SK-N-SH (cell line): ENCODE results near the gene TNS4. TPM values are rescaled to one million over a fixed set of nuclear protein-coding genes. Genes with fewer than 3 reads are reported as not detected.

Source experiments
- CTCF ChIA-PET: fragments of 300-600, 350-600 bp; formaldehyde crosslinking; extraction: SDS; loops from one replicate; lab custom pipeline; 2021; lab: Yijun Ruan, JAX
- POLR2A ChIA-PET: fragments of 350-600 bp; sonication (Branson Sonifier 250); formaldehyde crosslinking; extraction: SDS; loops from one replicate; lab custom pipeline; 2020; ENCODE audit warnings: antibody characterized with exemption, inconsistent platforms; lab: Yijun Ruan, JAX
- DNase-seq: peaks from one replicate; pipeline ENCODE4 v3.0.0; 2012
- H2AFZ ChIP-seq: fragments of 200-600 bp; sonication (generic); 2 replicates; pipeline ENCODE4 v1.8.1; 2016; ENCODE audit warnings: antibody characterized with exemption, mild to moderate bottlenecking, low read depth
- H3F3A ChIP-seq: fragments of 200-600 bp; sonication (generic); replicated peaks from 2 replicates; pipeline ENCODE3; 2016; ENCODE audit warnings: antibody characterized with exemption, mild to moderate bottlenecking; ENCODE audit not compliant: insufficient read depth
- H3K27ac ChIP-seq, 2 experiments: fragments of 200-500 bp in 1 of 2; fragments of 200-600 bp in 1 of 2; sonication (Bioruptor generic) in 1 of 2; sonication (generic), shearing (Covaris generic) in 1 of 2; 2 replicates each; pipeline versions ENCODE4 v1.5.1 to v1.6.1; 2014 to 2016; ENCODE audit warnings: low read depth in 2 of 2, inconsistent platforms in 1 of 2, low read length in 1 of 2, mild to moderate bottlenecking in 1 of 2, mixed read lengths in 1 of 2
- H3K27me3 ChIP-seq: fragments of 200-600 bp; sonication (generic), shearing (Covaris generic); 2 replicates; pipeline ENCODE4 v1.6.1; 2016; ENCODE audit warnings: mixed run types; ENCODE audit not compliant: insufficient read depth
- H3K36me3 ChIP-seq, 2 experiments: fragments of 200-500 bp in 1 of 2; fragments of 200-600 bp in 1 of 2; sonication (Bioruptor generic) in 1 of 2; sonication (generic) in 1 of 2; replicated peaks in 1 of 2; 2 replicates each; pipeline versions ENCODE3 to v1.5.1; 2014 to 2016; ENCODE audit warnings: low read length in 1 of 2, mild to moderate bottlenecking in 1 of 2; ENCODE audit not compliant: insufficient read depth in 2 of 2, control insufficient read depth in 1 of 2
- H3K4me1 ChIP-seq, 2 experiments: fragments of 200-500 bp in 1 of 2; fragments of 200-600 bp in 1 of 2; sonication (Bioruptor generic) in 1 of 2; sonication (generic), shearing (Covaris generic) in 1 of 2; 2 replicates each; pipeline versions ENCODE4 v1.5.1 to v1.6.1; 2014 to 2016; ENCODE audit warnings: low read depth in 1 of 2, low read length in 1 of 2, mixed run types in 1 of 2; ENCODE audit not compliant: insufficient read depth in 2 of 2, control insufficient read depth in 1 of 2
- H3K4me2 ChIP-seq: fragments of 200-600 bp; sonication (generic), shearing (Covaris generic); 2 replicates; pipeline ENCODE4 v1.6.1; 2017; ENCODE audit warnings: mixed run types
- H3K4me3 ChIP-seq, 2 experiments: fragments of 200-500 bp in 1 of 2; fragments of 200-600 bp in 1 of 2; sonication (Bioruptor generic) in 1 of 2; sonication (generic), shearing (Covaris generic) in 1 of 2; 2 replicates each; pipeline versions ENCODE4 v1.5.1 to v1.8.1; 2014 to 2016; ENCODE audit warnings: low read depth in 2 of 2, inconsistent platforms in 1 of 2, low read length in 1 of 2, mild to moderate bottlenecking in 1 of 2, mixed read lengths in 1 of 2, moderate library complexity in 1 of 2
- H3K79me2 ChIP-seq: fragments of 200-600 bp; sonication (generic); 2 replicates; pipeline ENCODE4 v1.8.1; 2017; ENCODE audit warnings: mild to moderate bottlenecking; ENCODE audit not compliant: insufficient read depth
- H3K9ac ChIP-seq: fragments of 200-600 bp; sonication (generic); 2 replicates; pipeline ENCODE4 v1.6.1; 2017; ENCODE audit warnings: mixed run types
- H3K9me2 ChIP-seq: fragments of 200-600 bp; sonication (generic); 2 replicates; pipeline ENCODE4 v1.6.1; 2017; ENCODE audit warnings: mixed run types
- H3K9me3 ChIP-seq: fragments of 200-600 bp; sonication (generic); 2 replicates; pipeline ENCODE4 v1.6.1; 2017; ENCODE audit warnings: mixed run types, mild to moderate bottlenecking, moderate library complexity
- H4K20me1 ChIP-seq: fragments of 200-600 bp; sonication (generic); 2 replicates; pipeline ENCODE4 v1.6.1; 2017; ENCODE audit warnings: mild to moderate bottlenecking, mixed run types; ENCODE audit not compliant: insufficient read depth
- ELF1 ChIP-seq: IDR thresholded peaks from 2 replicates; pipeline ENCODE4 v1.4.0; 2012
- FOSL2 ChIP-seq: IDR thresholded peaks from 2 replicates; pipeline ENCODE4 v1.4.0; 2012; ENCODE audit warnings: low read depth, mild to moderate bottlenecking, moderate library complexity, borderline replicate concordance
- FOXJ3 ChIP-seq: sonication (generic); formaldehyde crosslinking; IDR thresholded peaks from 2 replicates; pipeline ENCODE4 v1.5.1; 2020; ENCODE audit warnings: mild to moderate bottlenecking, missing genetic modification reagents
- GABPA ChIP-seq: IDR thresholded peaks from 2 replicates; pipeline ENCODE4 v1.4.0; 2012; ENCODE audit warnings: low read depth, mild to moderate bottlenecking
- GATA2 ChIP-seq: sonication (generic); formaldehyde crosslinking; IDR thresholded peaks from 2 replicates; pipeline ENCODE4 v1.5.0; 2020; ENCODE audit warnings: mild to moderate bottlenecking, missing genetic modification reagents
- IRF3 ChIP-seq: fragments of 150-350 bp; IDR thresholded peaks from 2 replicates; pipeline ENCODE4 v1.6.1; 2016; ENCODE audit warnings: mild to moderate bottlenecking, low read depth, low read length
- MXI1 ChIP-seq: IDR thresholded peaks from 2 replicates; pipeline ENCODE4 v1.6.1; 2012; ENCODE audit warnings: mild to moderate bottlenecking, low read depth, low read length, improper control_type of control experiment
- NRF1 ChIP-seq: IDR thresholded peaks from 2 replicates; pipeline ENCODE4 v1.6.1; 2012; ENCODE audit warnings: low read depth, mild to moderate bottlenecking, low read length
- PBX3 ChIP-seq: IDR thresholded peaks from 2 replicates; pipeline ENCODE4; 2012
- POLR2AphosphoS5 ChIP-seq: IDR thresholded peaks from 2 replicates; pipeline ENCODE4 v1.6.1; 2012; ENCODE audit warnings: low read depth, low read length
- RFX5 ChIP-seq: IDR thresholded peaks from 2 replicates; pipeline ENCODE4 v1.6.1; 2012; ENCODE audit warnings: mild to moderate bottlenecking, improper control_type of control experiment, low read length
- TAF1 ChIP-seq: IDR thresholded peaks from 2 replicates; pipeline ENCODE4 v1.6.1; 2012; ENCODE audit warnings: low read depth, mild to moderate bottlenecking, low read length, moderate library complexity, borderline replicate concordance
- USF1 ChIP-seq: IDR thresholded peaks from 2 replicates; pipeline ENCODE4 v1.4.0; 2012; ENCODE audit warnings: low read depth, borderline replicate concordance
- USF2 ChIP-seq: fragments of 150-350 bp; IDR thresholded peaks from 2 replicates; pipeline ENCODE4 v1.6.1; 2017; ENCODE audit warnings: antibody characterized with exemption, low read length, low read depth, borderline replicate concordance
- YY1 ChIP-seq: IDR thresholded peaks from 2 replicates; pipeline ENCODE4 v1.4.0; 2012; ENCODE audit warnings: low read depth, mild to moderate bottlenecking
- ZBTB33 ChIP-seq: IDR thresholded peaks from 2 replicates; pipeline ENCODE4 v1.4.0; 2012; ENCODE audit warnings: low read depth, borderline replicate concordance
- WGBS: methylation state at CpG from one replicate; pipeline ENCODE4 v1.1.6; 2017; ENCODE audit warnings: low lambda C conversion rate; 5-methylcytosine and 5-hydroxymethylcytosine counted together
- polyA plus RNA-seq, 3 experiments: library from polyadenylated mRNA; depleted of rRNA; stranded (reverse); fragments of >200 nt; gene quantifications; 2 replicates each; pipeline ENCODE4 v1.2.3, GENCODE V29; 2012
- TF ChIP-seq, protein P1 (sequence below): fragments of 200-600 bp; sonication (generic); IDR thresholded peaks from 2 replicates; pipeline ENCODE4 v1.6.1; 2017; ENCODE audit warnings: antibody characterized with exemption, mild to moderate bottlenecking, moderate library complexity
- TF ChIP-seq, protein P2 (sequence below): IDR thresholded peaks from 2 replicates; pipeline ENCODE4 v1.4.0; 2012; ENCODE audit warnings: low read depth

Gene TNS4
- polyA plus RNA-seq, 1 of the 3 experiments (the other 2 are of a cell fraction) = not detected

GRCh38 chr17:40493697-40494096 lies 7.7 kb downstream of the TNS4 start (continued):
- no peak for TF ChIP-seq FOXJ3
- TF ChIP-seq, protein P1, sequence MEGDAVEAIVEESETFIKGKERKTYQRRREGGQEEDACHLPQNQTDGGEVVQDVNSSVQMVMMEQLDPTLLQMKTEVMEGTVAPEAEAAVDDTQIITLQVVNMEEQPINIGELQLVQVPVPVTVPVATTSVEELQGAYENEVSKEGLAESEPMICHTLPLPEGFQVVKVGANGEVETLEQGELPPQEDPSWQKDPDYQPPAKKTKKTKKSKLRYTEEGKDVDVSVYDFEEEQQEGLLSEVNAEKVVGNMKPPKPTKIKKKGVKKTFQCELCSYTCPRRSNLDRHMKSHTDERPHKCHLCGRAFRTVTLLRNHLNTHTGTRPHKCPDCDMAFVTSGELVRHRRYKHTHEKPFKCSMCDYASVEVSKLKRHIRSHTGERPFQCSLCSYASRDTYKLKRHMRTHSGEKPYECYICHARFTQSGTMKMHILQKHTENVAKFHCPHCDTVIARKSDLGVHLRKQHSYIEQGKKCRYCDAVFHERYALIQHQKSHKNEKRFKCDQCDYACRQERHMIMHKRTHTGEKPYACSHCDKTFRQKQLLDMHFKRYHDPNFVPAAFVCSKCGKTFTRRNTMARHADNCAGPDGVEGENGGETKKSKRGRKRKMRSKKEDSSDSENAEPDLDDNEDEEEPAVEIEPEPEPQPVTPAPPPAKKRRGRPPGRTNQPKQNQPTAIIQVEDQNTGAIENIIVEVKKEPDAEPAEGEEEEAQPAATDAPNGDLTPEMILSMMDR = no peak
- TF ChIP-seq GATA2 = no peak
- no peak for TF ChIP-seq IRF3

- Histone ChIP-seq H3F3A (peaks cover 16% of the 10 kb centered on the region), H3K36me3 (no peaks in the 10 kb centered on the region), H2AFZ (no peak overlapping the region), H3K79me2 (no peaks in the 10 kb centered on the region), H3K27me3 (no peaks in the 10 kb centered on the region), H3K4me1 (peaks cover 24 to 26% of the 10 kb centered on the region in 2 experiments; a peak in 3 of 4 replicates), H3K4me2 (no peak overlapping the region), H4K20me1 (no peaks in the 10 kb centered on the region), H3K4me3 (no peak overlapping the region), H3K9me2 (no peaks in the 10 kb centered on the region), H3K9ac (no peak overlapping the region), H3K27ac (no peak overlapping the region), H3K9me3 (no peaks in the 10 kb centered on the region)
- ChIA-PET POLR2A (interaction anchor here (1.5 kb wide), 2 partner anchors 8 to 31 kb away, joined by 5 to 11 read pairs; no protein-coding TSS in a partner anchor), CTCF (interaction anchor here (2.6 to 2.7 kb wide), 3 partner anchors 16 to 68 kb away, joined by 11 to 23 read pairs (median 19); no protein-coding TSS in a partner anchor)
- 85% methylated on average over 7 of the region's 7 CpGs for WGBS
- TF ChIP-seq MXI1 (no peak), FOXJ3 (no peak), YY1 (no peak), POLR2AphosphoS5 (no peak)
- no peak for DNase-seq
Measured at GRCh38 chr17:40491486-40491885, 9.9 kb downstream of the TNS4 start.

- ChIA-PET CTCF (interaction anchor here (0.9 to 2.7 kb wide), 5 partner anchors 10 to 136 kb away, joined by 3 to 23 read pairs (median 11); no protein-coding TSS in a partner anchor), POLR2A (interaction anchor here (0.9 to 1.5 kb wide), 5 partner anchors 9 to 58 kb away, joined by 3 to 11 read pairs (median 5); no protein-coding TSS in a partner anchor)
- no peak for DNase-seq
- peak overlapping the region in 1 of 2 experiments; percentile 84; a peak in 2 of 4 replicates for H3K27ac ChIP-seq
- no peaks in the 10 kb centered on the region for H4K20me1 ChIP-seq
- H3K79me2 ChIP-seq = no peaks in the 10 kb centered on the region
- H3K4me1 ChIP-seq = peaks cover 24 to 29% of the 10 kb centered on the region in 2 experiments; a peak in 3 of 4 replicates
- H3K9me3 ChIP-seq = no peaks in the 10 kb centered on the region
- no peaks in the 10 kb centered on the region for H3K36me3 ChIP-seq
- H2AFZ ChIP-seq = peak overlapping the region; percentile 76
- no peaks in the 10 kb centered on the region for H3K9me2 ChIP-seq
- H3K4me3 ChIP-seq = no peak overlapping the region
- H3K27me3 ChIP-seq = no peaks in the 10 kb centered on the region
- H3F3A ChIP-seq = peaks cover 19% of the 10 kb centered on the region
- 97% methylated on average over 2 of the region's 2 CpGs for WGBS
- H3K4me2 ChIP-seq = no peak overlapping the region
- H3K9ac ChIP-seq = no peak overlapping the region
- TF ChIP-seq PBX3 (no peak), FOXJ3 (no peak), TAF1 (no peak), GABPA (no peak), FOSL2 (no peak), RFX5 (no peak), USF2 (no peak), ELF1 (no peak), NRF1 (no peak), USF1 (no peak), ZBTB33 (no peak)
- TF ChIP-seq, protein P2, sequence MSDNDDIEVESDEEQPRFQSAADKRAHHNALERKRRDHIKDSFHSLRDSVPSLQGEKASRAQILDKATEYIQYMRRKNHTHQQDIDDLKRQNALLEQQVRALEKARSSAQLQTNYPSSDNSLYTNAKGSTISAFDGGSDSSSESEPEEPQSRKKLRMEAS = no peak
Measured at GRCh38 chr17:40490982-40491381, 10.4 kb downstream of the TNS4 start.
